Liver (tissue), 9 donors: ENCODE results near the gene PRXL2A. TPM values are rescaled to one million over a fixed set of nuclear protein-coding genes. Genes with fewer than 3 reads are reported as not detected.

Experiments
- DNase-seq: peaks from one replicate; pipeline ENCODE4 v3.0.0-alpha.2; 2017; ENCODE audit warnings: low spot score
- H3K27ac ChIP-seq, 2 donors: one replicate each; pipeline ENCODE4 v1.7.0; 2013; ENCODE audit warnings: inconsistent platforms in 2 of 2, low read length in 2 of 2, control low read depth in 1 of 2, low read depth in 1 of 2, mild to moderate bottlenecking in 1 of 2
- H3K27me3 ChIP-seq, 4 donors: one replicate each; pipeline versions ENCODE4 v1.6.1 to v1.7.0; 2013; ENCODE audit warnings: low read length in 3 of 4, inconsistent platforms in 1 of 4, mild to moderate bottlenecking in 1 of 4, moderate library complexity in 1 of 4; ENCODE audit not compliant: control insufficient read depth in 4 of 4, insufficient read depth in 4 of 4
- H3K36me3 ChIP-seq, 4 donors: one replicate each; pipeline versions ENCODE4 v1.6.1 to v1.7.0; 2013; ENCODE audit warnings: low read length in 3 of 4, mild to moderate bottlenecking in 3 of 4, low read depth in 1 of 4, moderate library complexity in 1 of 4; ENCODE audit not compliant: control insufficient read depth in 4 of 4, insufficient read depth in 3 of 4
- H3K4me1 ChIP-seq, 4 donors: one replicate each; pipeline versions ENCODE4 v1.6.1 to v1.7.0; 2013; ENCODE audit warnings: low read length in 3 of 4, mild to moderate bottlenecking in 3 of 4, moderate library complexity in 1 of 4; ENCODE audit not compliant: control insufficient read depth in 4 of 4, insufficient read depth in 4 of 4
- H3K4me3 ChIP-seq, 3 donors: one replicate each; pipeline versions ENCODE4 v1.6.1 to v1.7.0; 2013; ENCODE audit warnings: low read length in 3 of 3, control low read depth in 1 of 3, low read depth in 1 of 3, mild to moderate bottlenecking in 1 of 3
- H3K9ac ChIP-seq, 2 donors: one replicate each; pipeline ENCODE4 v1.7.0; 2013; ENCODE audit warnings: low read length in 2 of 2, mild to moderate bottlenecking in 2 of 2, moderate library complexity in 2 of 2, control low read depth in 1 of 2, low read depth in 1 of 2
- H3K9me3 ChIP-seq, 4 donors: one replicate each; pipeline versions ENCODE4 v1.6.1 to v1.7.0; 2013; ENCODE audit warnings: low read length in 3 of 4; ENCODE audit not compliant: control insufficient read depth in 4 of 4
- CTCF ChIP-seq: fragments of 150-350 bp; IDR thresholded peaks from 2 replicates; pipeline ENCODE4 v1.5.1; 2017; ENCODE audit warnings: improper control_type of control experiment, low read depth, low read length; ENCODE audit not compliant: missing input control
- HNF4G ChIP-seq: IDR thresholded peaks from 2 replicates; pipeline ENCODE4 v1.6.1; 2016; ENCODE audit warnings: antibody characterized with exemption
- NR2F2 ChIP-seq: IDR thresholded peaks from 2 replicates; pipeline ENCODE4 v1.6.1; 2016; ENCODE audit warnings: antibody characterized with exemption
- RAD21 ChIP-seq, 2 donors: IDR thresholded peaks; 2 replicates each; pipeline ENCODE4 v1.6.1; 2016; ENCODE audit warnings: antibody characterized with exemption in 2 of 2, mild to moderate bottlenecking in 2 of 2
- RXRA ChIP-seq, 2 donors: IDR thresholded peaks; 2 replicates each; pipeline ENCODE4 v1.6.1; 2017 to 2018; ENCODE audit warnings: antibody characterized with exemption in 2 of 2, mild to moderate bottlenecking in 1 of 2
- SP1 ChIP-seq: IDR thresholded peaks from 2 replicates; pipeline ENCODE4 v1.6.1; 2018; ENCODE audit warnings: antibody characterized with exemption, mild to moderate bottlenecking
- YY1 ChIP-seq: IDR thresholded peaks from 2 replicates; pipeline ENCODE4 v1.6.1; 2016; ENCODE audit warnings: antibody characterized with exemption, mild to moderate bottlenecking
- WGBS: extraction: QIAGEN DNeasy Blood & Tissue Kit; methylation state at CpG from one replicate; pipeline ENCODE4 v1.1.7; 2013; 5-methylcytosine and 5-hydroxymethylcytosine counted together
- polyA plus RNA-seq, 2 donors: library from polyadenylated mRNA; stranded (reverse) in 1 of 2; unstranded in 1 of 2; fragments of 200-250 nt in 1 of 2; fragments of >200 nt in 1 of 2; fragmentation: Nextera tagmentation in 1 of 2; extraction: Ambion mirVana in 1 of 2; gene quantifications; one replicate each; pipeline versions ENCODE4 v1.2.1 to v1.2.3, GENCODE V29; 2013 to 2015
- total RNA-seq, 2 donors: library from RNA; depleted of rRNA; stranded (reverse); fragments of >200 nt; gene quantifications; one replicate each; pipeline ENCODE4 v1.2.3, GENCODE V29; 2014
- donor health status: healthy.
- donor health status: healthy.
- donor health status: healthy.
- donor health status: healthy.
- donor health status: healthy.

The PRXL2A gene
- total and polyA plus RNA-seq, 4 donors, result 48.5 to 87.4 (median 54.1) TPM

GRCh38 chr10:80452069-80452468 lies 43.7 kb downstream of the PRXL2A start:
- TF ChIP-seq YY1 (no peak), HNF4G (no peak)
- H3K4me1 ChIP-seq, result peaks cover 6 to 22% (median 13%) of the 10 kb centered on the region in 4 donors
- H3K27me3 ChIP-seq, result no peaks in the 10 kb centered on the region
- H3K36me3 ChIP-seq, result no peaks in the 10 kb centered on the region
- no peaks in the 10 kb centered on the region for H3K9me3 ChIP-seq
- H3K9ac ChIP-seq, result no peak overlapping the region
- H3K27ac ChIP-seq, result no peak overlapping the region
- no peak overlapping the region for H3K4me3 ChIP-seq
- no peak for DNase-seq

- H3K27ac ChIP-seq, result no peak overlapping the region
Observed at GRCh38 chr10:80452640-80453039, 44.3 kb downstream of the PRXL2A start.

GRCh38 chr10:80453056-80453841 lies 44.9 kb downstream of the PRXL2A start:
- WGBS, result 46% methylated on average over 23 of the region's 23 CpGs
- TF ChIP-seq NR2F2 (peak; percentile 24), RAD21 (IDR thresholded peaks at IDR 0.05) (no peak)
- H3K36me3 ChIP-seq, result no peaks in the 10 kb centered on the region
- peak overlapping the region; percentile 57 to 62 for H3K27ac ChIP-seq
- H3K9me3 ChIP-seq, result no peaks in the 10 kb centered on the region
- no peaks in the 10 kb centered on the region for H3K27me3 ChIP-seq
- peak overlapping the region; percentile 54 to 64 for H3K9ac ChIP-seq
- H3K4me3 ChIP-seq, result peak overlapping the region in 2 of 3 donors; percentile 33
- H3K4me1 ChIP-seq, result peaks cover 6 to 27% (median 15%) of the 10 kb centered on the region in 4 donors
- no peak for DNase-seq

More at GRCh38 chr10:80452640-80453039, 44.3 kb downstream of the PRXL2A start:
- 61% methylated on average over 4 of the region's 4 CpGs for WGBS
- H3K9me3 ChIP-seq, result no peaks in the 10 kb centered on the region
- no peaks in the 10 kb centered on the region for H3K36me3 ChIP-seq
- no peak for DNase-seq
- peaks cover 6 to 22% (median 14%) of the 10 kb centered on the region in 4 donors for H3K4me1 ChIP-seq
- H3K27me3 ChIP-seq, result no peaks in the 10 kb centered on the region
- H3K4me3 ChIP-seq, result no peak overlapping the region
- TF ChIP-seq SP1, result peak; percentile 5
- TF ChIP-seq CTCF, result no peak
- H3K9ac ChIP-seq, result no peak overlapping the region

GRCh38 chr10:80453842-80454512 lies 45.6 kb downstream of the PRXL2A start, which contains the start of gene TSPAN14:
Gene TSPAN14 (plus strand): TSS chr10:80454310. CDS start chr10:80489234, 34,924 bp downstream.
- WGBS, result under 1% methylated on average over 97 of the region's 97 CpGs
- peak within 1 kb of the TSS; percentile 54 to 78 for H3K9ac ChIP-seq
- H3K27me3 ChIP-seq, result no peaks in the 10 kb centered on the region
- DNase-seq, result peak; percentile 89
- peak within 1 kb of the TSS; percentile 75 to 89 (median 76) for H3K4me3 ChIP-seq
- H3K36me3 ChIP-seq, result no peaks in the 10 kb centered on the region
- TF ChIP-seq CTCF (no peak), RXRA (IDR thresholded peaks at IDR 0.05) (no peak)
- H3K4me1 ChIP-seq, result peaks cover 6 to 27% (median 16%) of the 10 kb centered on the region in 4 donors
- no peaks in the 10 kb centered on the region for H3K9me3 ChIP-seq
- H3K27ac ChIP-seq, result peak within 1 kb of the TSS; percentile 83 to 88
